C4-2B (cell line): ENCODE data around the gene CEP128.

Source experiments
- H3K27ac ChIP-seq: fragments of 450-650 bp; 2 replicates; pipeline ENCODE4 v1.5.1; 2017
- CTCF ChIP-seq: fragments of 450-650 bp; conservative IDR thresholded peaks from 2 replicates; pipeline ENCODE4 v1.5.1; 2017; ENCODE audit warnings: mild to moderate bottlenecking
- ZFX ChIP-seq: fragments of 450-650 bp; IDR thresholded peaks from 2 replicates; pipeline ENCODE4 v1.6.1; 2017

Gene CEP128

GRCh38 chr14:80536456-80536855, 405.1 kb downstream of the CEP128 start:
- TF ChIP-seq ZFX (no peak), CTCF (no peak)

GRCh38 chr14:80535171-80535570, 406.4 kb downstream of the CEP128 start:
- TF ChIP-seq CTCF (no peak), ZFX (no peak)
- no peak overlapping the region for H3K27ac ChIP-seq

More at GRCh38 chr14:80536456-80536855, 405.1 kb downstream of the CEP128 start:
- H3K27ac ChIP-seq: no peak overlapping the region

GRCh38 chr14:80523518-80524117, 417.9 kb downstream of the CEP128 start:
- no peak for TF ChIP-seq ZFX
- no peak for TF ChIP-seq CTCF
- H3K27ac ChIP-seq: no peak overlapping the region

GRCh38 chr14:80522936-80523335, 418.6 kb downstream of the CEP128 start:
- no peak overlapping the region for H3K27ac ChIP-seq
- TF ChIP-seq ZFX (no peak), CTCF (no peak)

GRCh38 chr14:80522411-80522810, 419.1 kb downstream of the CEP128 start:
- TF ChIP-seq ZFX (no peak), CTCF (no peak)
- H3K27ac ChIP-seq: no peak overlapping the region

- TF ChIP-seq ZFX: no peak
- no peak for TF ChIP-seq CTCF
- no peak overlapping the region for H3K27ac ChIP-seq
These were observed 420.1 kb downstream of the CEP128 start for GRCh38 chr14:80521456-80521855.

- TF ChIP-seq CTCF (no peak), ZFX (no peak)
- no peak overlapping the region for H3K27ac ChIP-seq
These were observed 422.5 kb downstream of the CEP128 start for GRCh38 chr14:80519002-80519401.
